DOHH2 (cell line): ENCODE data around the gene RBM20.

Experiments
- CTCF ChIP-seq: fragments of 200-600 bp; sonication (generic); IDR thresholded peaks from one replicate; pipeline ENCODE4 v1.5.1; 2014; ENCODE audit warnings: antibody characterized with exemption, mild to moderate bottlenecking, low read depth, low read length; ENCODE audit not compliant: poor library complexity, severe bottlenecking
- EZH2phosphoT487 ChIP-seq: fragments of 200-600 bp; sonication (generic); IDR thresholded peaks from 2 replicates; pipeline ENCODE4 v1.6.1; 2017; ENCODE audit warnings: borderline replicate concordance, mild to moderate bottlenecking, antibody characterized with exemption, low read length, moderate library complexity, mixed read lengths

DNA sequence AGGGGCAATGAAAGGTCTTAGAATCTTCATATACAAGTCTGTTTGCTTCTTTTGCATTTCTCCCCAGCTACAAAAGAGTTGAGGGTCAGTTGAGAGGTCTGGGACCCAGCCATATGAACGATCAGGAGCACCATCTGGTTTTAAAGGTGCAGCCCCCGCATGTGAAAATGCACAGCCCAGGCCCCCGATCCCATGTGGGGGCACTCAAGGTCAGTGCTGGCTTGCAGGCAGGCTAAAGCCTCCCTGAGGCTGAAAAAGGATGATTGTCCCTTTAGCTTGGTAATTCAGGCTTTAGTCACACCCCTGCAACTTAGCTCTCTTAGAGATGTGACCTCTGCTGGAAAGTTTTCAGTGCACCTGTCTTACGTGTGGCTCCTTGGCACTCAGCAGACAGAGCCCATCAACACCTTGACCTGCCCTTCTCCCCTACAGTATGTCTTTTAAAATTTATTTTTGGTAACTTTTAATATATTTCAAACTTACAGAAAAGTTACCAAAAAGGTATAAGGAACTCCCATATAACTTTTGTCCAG lies 147.5 kb downstream of the RBM20 start:
- TF ChIP-seq CTCF (no peak), EZH2phosphoT487 (no peak)
